H1 (cell line): Measurements from ENCODE around the gene DNAJC24. TPM values are rescaled to one million over a fixed set of nuclear protein-coding genes. Genes with fewer than 3 reads are reported as not detected.

Source experiments
- CTCF ChIA-PET: fragments of 300-600 bp; sonication (Branson Sonifier 250); formaldehyde crosslinking; loops from one replicate; lab custom pipeline; 2021; ENCODE audit not compliant: partially characterized antibody; lab: Charles Lee
- POLR2A ChIA-PET: fragments of 300-600 bp; sonication (Branson Sonifier 250); formaldehyde crosslinking; loops from one replicate; lab custom pipeline; 2021; ENCODE audit warnings: inconsistent platforms; ENCODE audit not compliant: partially characterized antibody; lab: Charles Lee
- DNase-seq, 2 experiments: peaks; one replicate each; pipeline versions ENCODE4 v3.0.0 to v3.0.0-alpha.2; 2010 to 2022; ENCODE audit warnings: low spot score in 2 of 2, low read depth in 1 of 2, mixed read lengths in 1 of 2
- FAIRE-seq: peaks from 2 replicates; lab custom pipeline; 2011; peaks lifted over from hg19 to GRCh38; lab: Jason Lieb, UNC
- H2AFZ ChIP-seq: 2 replicates; pipeline ENCODE4 v1.8.1; 2012; ENCODE audit warnings: low read length, inconsistent platforms
- H2AK5ac ChIP-seq: 2 replicates; pipeline ENCODE4 v1.6.1; 2013; ENCODE audit warnings: low read depth, low read length
- H2BK120ac ChIP-seq: replicated peaks from 2 replicates; pipeline ENCODE3; 2013; ENCODE audit warnings: low read depth, low read length, inconsistent platforms
- H2BK12ac ChIP-seq: 2 replicates; pipeline ENCODE4 v1.6.1; 2013; ENCODE audit warnings: low read depth, low read length
- H2BK15ac ChIP-seq: 2 replicates; pipeline ENCODE4 v1.6.1; 2013; ENCODE audit warnings: low read length
- H2BK20ac ChIP-seq: 2 replicates; pipeline ENCODE4 v1.6.1; 2013; ENCODE audit warnings: low read length
- H2BK5ac ChIP-seq: 2 replicates; pipeline ENCODE4 v1.6.1; 2013; ENCODE audit warnings: low read depth, low read length
- H3K14ac ChIP-seq: 2 replicates; pipeline ENCODE4 v1.6.1; 2013; ENCODE audit warnings: inconsistent platforms; ENCODE audit not compliant: insufficient read length
- H3K18ac ChIP-seq: 2 replicates; pipeline ENCODE4 v1.6.1; 2013; ENCODE audit warnings: low read length; ENCODE audit errors: extremely low read depth
- H3K23ac ChIP-seq: 2 replicates; pipeline ENCODE4 v1.6.1; 2013; ENCODE audit warnings: inconsistent platforms; ENCODE audit not compliant: insufficient read length
- H3K23me2 ChIP-seq: 2 replicates; pipeline ENCODE4 v1.6.1; 2013; ENCODE audit warnings: low read depth, low read length
- H3K27ac ChIP-seq: 2 replicates; pipeline ENCODE4 v1.6.1; 2011; ENCODE audit warnings: low read depth, low read length, inconsistent platforms
- H3K27me3 ChIP-seq, 4 experiments: replicated peaks in 1 of 4; 1 replicate in 1 of 4; 2 replicates in 3 of 4; pipeline versions ENCODE4 v1.6.1 to v1.8.1; 2011 to 2013; ENCODE audit warnings: low read length in 3 of 4, mild to moderate bottlenecking in 3 of 4, inconsistent platforms in 2 of 4, mixed read lengths in 2 of 4, moderate library complexity in 1 of 4; ENCODE audit not compliant: control insufficient read depth in 3 of 4, insufficient read depth in 3 of 4; ENCODE audit errors: extremely low read depth in 1 of 4
- H3K36me3 ChIP-seq, 4 experiments: 2 replicates each; pipeline versions ENCODE4 v1.6.1 to v1.8.1; 2011 to 2013; ENCODE audit warnings: mild to moderate bottlenecking in 4 of 4, low read length in 3 of 4, moderate library complexity in 2 of 4, control low read depth in 1 of 4, inconsistent platforms in 1 of 4; ENCODE audit not compliant: insufficient read depth in 4 of 4, control insufficient read depth in 2 of 4
- H3K4ac ChIP-seq: replicated peaks from 2 replicates; pipeline ENCODE3; 2013; ENCODE audit warnings: low read length, low read depth, mixed read lengths, inconsistent platforms; ENCODE audit not compliant: insufficient read length
- H3K4me1 ChIP-seq, 4 experiments: replicated peaks in 1 of 4; 1 replicate in 1 of 4; 2 replicates in 3 of 4; pipeline versions ENCODE4 v1.6.1 to v1.8.1; 2011 to 2013; ENCODE audit warnings: low read length in 3 of 4, inconsistent platforms in 2 of 4, mixed read lengths in 1 of 4; ENCODE audit not compliant: insufficient read depth in 4 of 4, control insufficient read depth in 3 of 4
- H3K4me2 ChIP-seq, 2 experiments: 2 replicates each; pipeline versions ENCODE4 v1.6.1 to v1.8.1; 2011 to 2013; ENCODE audit warnings: low read depth in 2 of 2, low read length in 2 of 2, control low read depth in 1 of 2, inconsistent platforms in 1 of 2, mild to moderate bottlenecking in 1 of 2; ENCODE audit not compliant: insufficient read depth in 1 of 2
- H3K4me3 ChIP-seq, 4 experiments: fragments of 200-600, 300-600 bp in 1 of 4; sonication (generic), shearing (Covaris generic), sonication (Bioruptor Twin) in 1 of 4; 2 replicates each; pipeline versions ENCODE4 v1.5.1 to v1.8.1; 2011 to 2016; ENCODE audit warnings: low read length in 4 of 4, low read depth in 3 of 4, control low read depth in 2 of 4, inconsistent platforms in 2 of 4, mild to moderate bottlenecking in 2 of 4, mixed read lengths in 1 of 4, moderate library complexity in 1 of 4; ENCODE audit not compliant: insufficient read depth in 2 of 4; ENCODE audit errors: extremely low read depth in 1 of 4
- H3K56ac ChIP-seq: replicated peaks from 2 replicates; pipeline ENCODE3; 2013; ENCODE audit warnings: low read depth, mild to moderate bottlenecking, mixed read lengths, low read length, inconsistent platforms; ENCODE audit not compliant: insufficient read length
- H3K79me1 ChIP-seq: 2 replicates; pipeline ENCODE4 v1.6.1; 2013; ENCODE audit warnings: low read depth, low read length, control low read depth
- H3K79me2 ChIP-seq, 2 experiments: 2 replicates each; pipeline versions ENCODE4 v1.6.1 to v1.8.1; 2012 to 2013; ENCODE audit warnings: low read length in 2 of 2, mild to moderate bottlenecking in 2 of 2, inconsistent platforms in 1 of 2; ENCODE audit not compliant: insufficient read depth in 2 of 2, control insufficient read depth in 1 of 2
- H3K9ac ChIP-seq, 4 experiments: replicated peaks in 1 of 4; 1 replicate in 1 of 4; 2 replicates in 3 of 4; pipeline versions ENCODE4 v1.6.1 to v1.8.1; 2011 to 2013; ENCODE audit warnings: low read depth in 3 of 4, low read length in 3 of 4, control low read depth in 2 of 4, mild to moderate bottlenecking in 2 of 4, moderate library complexity in 2 of 4, inconsistent platforms in 1 of 4; ENCODE audit errors: extremely low read depth in 1 of 4
- H3K9me3 ChIP-seq, 2 experiments: 2 replicates each; pipeline versions ENCODE4 v1.6.1 to v1.8.1; 2012 to 2013; ENCODE audit warnings: mild to moderate bottlenecking in 2 of 2, moderate library complexity in 2 of 2, control low read depth in 1 of 2, inconsistent platforms in 1 of 2, low read depth in 1 of 2, low read length in 1 of 2, mixed read lengths in 1 of 2; ENCODE audit not compliant: insufficient read depth in 2 of 2
- H4K20me1 ChIP-seq, 2 experiments: replicated peaks in 1 of 2; 2 replicates each; pipeline versions ENCODE3 to v1.8.1; 2011 to 2013; ENCODE audit warnings: inconsistent platforms in 2 of 2, low read length in 2 of 2, mild to moderate bottlenecking in 1 of 2; ENCODE audit not compliant: insufficient read depth in 2 of 2, control insufficient read depth in 1 of 2
- H4K5ac ChIP-seq: 2 replicates; pipeline ENCODE4 v1.6.1; 2013; ENCODE audit warnings: low read length, low read depth, mixed read lengths, inconsistent platforms; ENCODE audit not compliant: insufficient read length
- H4K8ac ChIP-seq: 2 replicates; pipeline ENCODE4 v1.8.0; 2013; ENCODE audit warnings: mild to moderate bottlenecking, moderate library complexity, low read length, inconsistent platforms; ENCODE audit not compliant: insufficient read depth; ENCODE audit errors: extremely low read depth
- H4K91ac ChIP-seq: replicated peaks from 2 replicates; pipeline ENCODE3; 2013; ENCODE audit warnings: low read length, mixed read lengths, inconsistent platforms; ENCODE audit not compliant: insufficient read length
- BCL11A ChIP-seq, 2 experiments: IDR thresholded peaks; one replicate each; pipeline ENCODE4 v1.6.1; 2011; ENCODE audit warnings: low read depth in 2 of 2, low read length in 2 of 2, mild to moderate bottlenecking in 2 of 2
- CTBP2 ChIP-seq: IDR thresholded peaks from 2 replicates; pipeline ENCODE4 v1.7.0; 2011; ENCODE audit warnings: borderline replicate concordance, mild to moderate bottlenecking, moderate library complexity, mixed read lengths, low read length; ENCODE audit not compliant: insufficient read depth, insufficient read length
- EZH2 ChIP-seq: fragments of 200-600 bp; sonication (generic); IDR thresholded peaks from 2 replicates; pipeline ENCODE4 v1.7.1; 2012; ENCODE audit warnings: low read depth, mild to moderate bottlenecking, moderate library complexity, low read length, inconsistent platforms; ENCODE audit not compliant: severe bottlenecking
- HDAC2 ChIP-seq, 2 experiments: fragments of 300-600 bp in 1 of 2; sonication (generic) in 1 of 2; IDR thresholded peaks; 2 replicates each; pipeline ENCODE4 v1.6.1; 2011 to 2012; ENCODE audit warnings: low read depth in 2 of 2, low read length in 2 of 2, mild to moderate bottlenecking in 2 of 2, moderate library complexity in 2 of 2, borderline replicate concordance in 1 of 2, inconsistent platforms in 1 of 2
- JUN ChIP-seq: IDR thresholded peaks from 2 replicates; pipeline ENCODE4 v1.6.1; 2011; ENCODE audit warnings: low read depth, mild to moderate bottlenecking, improper control_type of control experiment, low read length
- RAD21 ChIP-seq, 2 experiments: IDR thresholded peaks in 1 of 2; conservative IDR thresholded peaks in 1 of 2; 2 replicates each; pipeline ENCODE4 v1.6.1; 2011; ENCODE audit warnings: low read depth in 2 of 2, low read length in 2 of 2, improper control_type of control experiment in 1 of 2, inconsistent platforms in 1 of 2, mild to moderate bottlenecking in 1 of 2, moderate library complexity in 1 of 2
- SIX5 ChIP-seq: IDR thresholded peaks from 2 replicates; pipeline ENCODE4 v1.6.1; 2011; ENCODE audit warnings: mild to moderate bottlenecking, low read depth, low read length
- SRF ChIP-seq: IDR thresholded peaks from 2 replicates; pipeline ENCODE4 v1.6.1; 2011; ENCODE audit warnings: mild to moderate bottlenecking, low read depth, low read length, moderate library complexity
- TEAD4 ChIP-seq: IDR thresholded peaks from 2 replicates; pipeline ENCODE4 v1.6.1; 2012; ENCODE audit warnings: low read depth, low read length, inconsistent platforms, mixed read lengths
- WGBS, 2 experiments: shearing (Covaris generic) in 1 of 2; methylation state at CpG; one replicate each; pipeline versions ENCODE4 v1.1.6 to v1.1.7; 2013 to 2015; ENCODE audit warnings: low lambda C conversion rate in 2 of 2, mixed read lengths in 2 of 2, inconsistent platforms in 1 of 2, low coverage in 1 of 2, missing lambda C conversion rate in 1 of 2; ENCODE audit not compliant: insufficient replicate concordance in 2 of 2, insufficient coverage in 1 of 2, insufficient read length in 1 of 2; ENCODE audit errors: extremely low coverage in 1 of 2, missing lambda C conversion rate in 1 of 2; 5-methylcytosine and 5-hydroxymethylcytosine counted together
- polyA plus RNA-seq, 7 experiments: library from polyadenylated mRNA; depleted of rRNA in 3 of 7; stranded (reverse) in 5 of 7; unstranded in 2 of 7; fragments of >200 nt in 5 of 7; fragments of 200-250 nt in 2 of 7; gene quantifications; 1 replicate in 5 of 7; 2 replicates in 1 of 7; 4 replicates in 1 of 7; pipeline versions ENCODE4 v1.2.1 to v1.2.3, GENCODE V29; 2011 to 2013; ENCODE audit warnings: missing spikeins in 2 of 7, mixed read lengths in 2 of 7
- total RNA-seq: library from RNA; stranded (reverse); fragmentation: NEBNext Ultra II Directional; extraction: Animal tissue kit (Norgen Biotek cat#: 25700); gene quantifications from 2 replicates; pipeline ENCODE4 v1.2.1, GENCODE V29; 2021

DNAJC24 gene
- total and polyA plus RNA-seq, 2 of the 8 experiments (the other 6 are each of a cell fraction or from before 2014, with no cell fraction given) = 7.2 to 21.1 TPM

GRCh38 chr11:31479066-31479465 is 109.4 kb downstream of the DNAJC24 start:
- H3K4me1 ChIP-seq = no peaks in the 10 kb centered on the region
- H3K36me3 ChIP-seq = no peaks in the 10 kb centered on the region; a peak in 1 of 8 replicates
- H3K4ac ChIP-seq = no peak overlapping the region
- 91% methylated on average over 4 of the region's 4 CpGs; no CpG with 5 or more reads in 1 of the 2 experiments for WGBS, 2 experiments
- no peak overlapping the region for H2BK5ac ChIP-seq
- H2AFZ ChIP-seq = no peak overlapping the region
- no peak overlapping the region for H2BK12ac ChIP-seq
- H3K79me1 ChIP-seq = no peaks in the 10 kb centered on the region
- H4K91ac ChIP-seq = no peak overlapping the region
- H3K14ac ChIP-seq = no peak overlapping the region
- H3K79me2 ChIP-seq = peaks cover 0 to 35% of the 10 kb centered on the region in 2 experiments; a peak in 2 of 4 replicates
- H2BK20ac ChIP-seq = no peak overlapping the region
- no peak overlapping the region for H3K18ac ChIP-seq
- H3K56ac ChIP-seq = no peak overlapping the region
- no peak overlapping the region for H4K5ac ChIP-seq
- FAIRE-seq = no peak
- no peaks in the 10 kb centered on the region for H3K27me3 ChIP-seq
- DNase-seq = no peak
- no peak overlapping the region for H4K8ac ChIP-seq
- H4K20me1 ChIP-seq = no peaks in the 10 kb centered on the region
- H3K9me3 ChIP-seq = no peaks in the 10 kb centered on the region
- H3K4me3 ChIP-seq = no peak overlapping the region
- H3K23ac ChIP-seq = no peak overlapping the region
- no peak overlapping the region for H3K27ac ChIP-seq
- ChIA-PET POLR2A (no interaction called here), CTCF (interaction anchor here (0.7 kb wide), 1 partner anchor 809 kb away, joined by 3 read pairs; no protein-coding TSS in a partner anchor)
- H2AK5ac ChIP-seq = no peak overlapping the region
- H2BK120ac ChIP-seq = no peak overlapping the region
- no peak overlapping the region for H2BK15ac ChIP-seq
- no peak overlapping the region for H3K4me2 ChIP-seq
- H3K9ac ChIP-seq = no peak overlapping the region
- no peaks in the 10 kb centered on the region for H3K23me2 ChIP-seq
- no peak for TF ChIP-seq BCL11A (IDR thresholded peaks at IDR 0.05; ENCODE audit: low read depth in 2 of 2, low read length in 2 of 2)
- no peak for TF ChIP-seq RAD21 (IDR thresholded peaks at IDR 0.05 in 1 of 2, conservative IDR thresholded peaks at IDR 0.05 in 1 of 2; ENCODE audit: low read depth in 2 of 2, low read length in 2 of 2)
- no peak for TF ChIP-seq HDAC2 (IDR thresholded peaks at IDR 0.05; ENCODE audit: borderline replicate concordance in 1 of 2, low read depth in 2 of 2, low read length in 2 of 2)
- no peak for TF ChIP-seq TEAD4
- no peak for TF ChIP-seq SIX5
- TF ChIP-seq SRF = no peak
- no peak for TF ChIP-seq CTBP2
- TF ChIP-seq JUN = no peak
- TF ChIP-seq EZH2 = no peak
